Right lobe of liver (tissue), 6 donors: ENCODE data around the gene HOXA3. TPM values are rescaled to one million over a fixed set of nuclear protein-coding genes. Genes with fewer than 3 reads are reported as not detected.

ENCODE experiments used
- ATAC-seq, 4 donors: fragments of 200-7000 bp; cut with Tn5 transposase; one replicate each; pipeline ENCODE4 v1.9.1; 2020; ENCODE audit warnings: mild to moderate bottlenecking in 4 of 4, moderate library complexity in 4 of 4
- DNase-seq, 3 donors: peaks; one replicate each; pipeline ENCODE4 v3.0.0-alpha.2; 2020
- H3K27ac ChIP-seq, 3 donors: fragments of 200-600 bp; one replicate each; pipeline ENCODE4 v1.8.0; 2022
- H3K27me3 ChIP-seq, 2 donors: fragments of 200-600 bp; one replicate each; pipeline ENCODE4 v1.8.0; 2022
- H3K36me3 ChIP-seq, 4 donors: fragments of 200-600 bp; sonication (generic) in 1 of 4; one replicate each; pipeline versions ENCODE4 v1.5.1 to v1.8.0; 2017 to 2022; ENCODE audit warnings: control low read depth in 1 of 4
- H3K4me1 ChIP-seq, 4 donors: fragments of 200-600 bp; sonication (generic) in 1 of 4; one replicate each; pipeline versions ENCODE4 v1.5.1 to v1.8.0; 2017 to 2022; ENCODE audit warnings: control low read depth in 1 of 4
- H3K4me3 ChIP-seq, 3 donors: fragments of 200-600 bp; one replicate each; pipeline ENCODE4 v1.8.0; 2022
- H3K9me3 ChIP-seq, 4 donors: fragments of 200-600 bp; sonication (generic) in 1 of 4; one replicate each; pipeline versions ENCODE4 v1.5.1 to v1.8.0; 2017 to 2022; ENCODE audit warnings: control low read depth in 1 of 4
- POLR2A ChIP-seq: fragments of 450-650 bp; IDR thresholded peaks from one replicate; pipeline ENCODE4 v1.6.1; 2017; ENCODE audit warnings: antibody characterized with exemption, mild to moderate bottlenecking
- WGBS: methylation state at CpG from one replicate; pipeline ENCODE4 v1.1.6; 2018; ENCODE audit warnings: low coverage, low lambda C conversion rate; ENCODE audit not compliant: insufficient coverage; ENCODE audit errors: missing lambda C conversion rate; 5-methylcytosine and 5-hydroxymethylcytosine counted together
- intact Hi-C, 2 donors: fragments of 100-400 bp; cut with DNase I; formaldehyde crosslinking; loops; one replicate each; pipeline versions ENCODE4 v1.11.2 to v1.14.1; 2022
- total RNA-seq, 6 experiments: library from RNA; depleted of rRNA in 2 of 6; stranded (reverse); fragments of >200 nt in 2 of 6; fragmentation: NEBNext Ultra II Directional in 3 of 6; extraction: Animal tissue kit (Norgen Biotek cat#: 25700) in 3 of 6; gene quantifications; one replicate each; pipeline versions ENCODE4 v1.1.0 to v1.2.4, GENCODE V29; 2016 to 2023
- TF ChIP-seq, protein P1 (sequence below), 4 donors: fragments of 200-600 bp in 3 of 4; fragments of 450-650 bp in 1 of 4; IDR thresholded peaks; one replicate each; pipeline versions ENCODE4 v1.5.1 to v1.8.0; 2016 to 2022; ENCODE audit warnings: antibody characterized with exemption in 4 of 4, mild to moderate bottlenecking in 2 of 4
- donor health status: DM: no; HTN: yes; CAD: no.
- donor health status: DM: no; HTN: no; CAD: no.
- donor health status: DM: no; HTN: no; CAD: no.
- donor health status: DM: no; HTN: yes; CAD: no.
- donor health status: DM: no; HTN: yes; CAD: no.

The HOXA3 gene
- total RNA-seq, 6 experiments from 2014 or later: 0.17 to 0.26 (median 0.25) TPM; not detected in 2

DNA sequence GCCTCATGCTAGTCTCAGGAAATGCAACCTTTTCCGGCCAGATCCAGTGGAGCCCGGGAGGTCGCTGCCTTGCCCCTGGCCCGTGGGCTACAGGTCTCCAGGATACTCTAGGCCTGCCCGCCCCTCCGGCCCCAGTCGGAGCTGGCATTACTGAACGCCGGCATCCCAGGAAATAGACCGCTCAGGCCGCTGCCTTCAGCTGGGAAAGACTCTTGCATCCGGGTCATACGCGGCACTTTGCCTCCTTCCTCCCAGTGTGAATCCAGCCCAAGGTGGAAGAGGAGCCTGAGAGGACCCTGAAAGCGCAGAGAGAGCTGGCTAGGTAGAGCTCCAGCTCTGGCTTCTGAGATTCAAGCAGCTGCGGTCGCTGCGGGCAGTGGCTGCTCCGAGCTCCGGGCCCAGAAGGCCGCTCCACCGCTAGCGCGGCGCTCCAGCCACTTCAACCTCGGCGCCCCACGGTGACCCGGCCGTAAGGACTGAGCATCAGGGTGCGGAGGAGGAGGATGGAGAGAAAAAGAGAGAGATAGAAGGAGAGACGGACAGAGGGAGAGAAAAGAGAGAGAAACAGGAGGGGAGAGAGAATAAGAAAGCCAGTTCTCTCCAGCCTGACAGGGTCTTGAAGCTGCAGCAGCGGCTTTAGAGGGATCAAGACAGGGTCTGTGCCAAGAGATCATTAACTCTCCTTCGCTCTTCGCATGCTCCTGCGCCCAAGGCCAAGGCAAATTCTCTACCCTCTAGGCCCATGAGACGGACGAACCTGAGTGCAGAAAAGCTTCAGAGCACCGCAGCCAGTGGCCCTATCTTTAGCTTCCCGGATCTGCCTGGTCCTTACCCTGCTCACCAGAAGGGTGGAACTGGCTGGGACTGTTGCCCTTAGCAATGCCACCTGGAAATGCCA, 23.5 kb upstream of the HOXA3 start:
- WGBS: 23% methylated on average over 28 of the region's 40 CpGs
- Histone ChIP-seq H3K4me1 (peaks cover 0 to 14% (median 0%) of the 10 kb centered on the region in 4 donors), H3K9me3 (no peaks in the 10 kb centered on the region), H3K27ac (no peak overlapping the region), H3K36me3 (no peaks in the 10 kb centered on the region), H3K27me3 (peaks cover 54 to 97% of the 10 kb centered on the region in 2 donors), H3K4me3 (no peak overlapping the region)
- ATAC-seq (no peak), DNase-seq (peak in 2 of 3 donors; percentile 35 to 52)
- intact Hi-C loops: no loop called here
- TF ChIP-seq, protein P1, sequence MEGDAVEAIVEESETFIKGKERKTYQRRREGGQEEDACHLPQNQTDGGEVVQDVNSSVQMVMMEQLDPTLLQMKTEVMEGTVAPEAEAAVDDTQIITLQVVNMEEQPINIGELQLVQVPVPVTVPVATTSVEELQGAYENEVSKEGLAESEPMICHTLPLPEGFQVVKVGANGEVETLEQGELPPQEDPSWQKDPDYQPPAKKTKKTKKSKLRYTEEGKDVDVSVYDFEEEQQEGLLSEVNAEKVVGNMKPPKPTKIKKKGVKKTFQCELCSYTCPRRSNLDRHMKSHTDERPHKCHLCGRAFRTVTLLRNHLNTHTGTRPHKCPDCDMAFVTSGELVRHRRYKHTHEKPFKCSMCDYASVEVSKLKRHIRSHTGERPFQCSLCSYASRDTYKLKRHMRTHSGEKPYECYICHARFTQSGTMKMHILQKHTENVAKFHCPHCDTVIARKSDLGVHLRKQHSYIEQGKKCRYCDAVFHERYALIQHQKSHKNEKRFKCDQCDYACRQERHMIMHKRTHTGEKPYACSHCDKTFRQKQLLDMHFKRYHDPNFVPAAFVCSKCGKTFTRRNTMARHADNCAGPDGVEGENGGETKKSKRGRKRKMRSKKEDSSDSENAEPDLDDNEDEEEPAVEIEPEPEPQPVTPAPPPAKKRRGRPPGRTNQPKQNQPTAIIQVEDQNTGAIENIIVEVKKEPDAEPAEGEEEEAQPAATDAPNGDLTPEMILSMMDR (IDR thresholded peaks at IDR 0.05): no peak
- TF ChIP-seq POLR2A: no peak

DNA sequence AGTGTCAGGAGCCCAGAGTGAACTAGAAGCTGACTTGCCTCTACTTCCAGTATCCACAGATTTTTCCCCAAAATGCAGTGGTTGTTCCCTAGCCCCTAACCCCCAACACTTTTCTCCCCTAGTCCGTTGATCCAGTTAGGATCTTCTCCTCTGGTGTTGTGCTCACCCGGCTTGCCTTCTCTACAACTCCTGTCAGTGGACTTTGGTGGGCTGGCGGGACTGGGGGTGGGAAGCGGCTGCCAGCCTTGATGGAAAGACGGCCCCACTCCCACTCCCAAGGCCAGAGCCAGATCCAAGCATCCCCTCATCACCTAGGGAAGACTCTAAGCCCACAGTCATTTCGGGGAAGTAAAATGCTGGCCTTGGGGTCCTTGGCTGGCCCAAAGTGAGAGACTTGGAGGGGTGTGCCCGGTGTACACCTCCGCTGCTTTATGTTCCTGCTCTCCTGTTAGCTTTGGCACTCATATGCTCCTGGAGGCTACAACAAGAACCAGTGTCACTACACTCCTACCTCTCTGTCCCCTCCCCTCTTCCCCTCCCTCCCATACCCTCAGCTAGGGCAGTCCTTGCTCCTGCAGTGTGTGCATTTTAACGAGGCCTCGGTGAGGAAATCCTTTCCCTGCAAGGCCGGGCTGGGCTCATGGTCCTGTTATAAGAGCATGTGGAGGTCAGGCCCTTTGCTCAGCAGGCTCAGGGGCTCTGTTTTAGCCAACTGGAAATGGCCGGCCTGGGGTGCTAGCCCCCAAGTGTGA, 22.7 kb upstream of the HOXA3 start:
- peaks cover 0 to 13% (median 0%) of the 10 kb centered on the region in 4 donors for H3K4me1 ChIP-seq
- DNase-seq: peak in 2 of 3 donors; percentile 22 to 36
- 23% methylated on average over 8 of the region's 12 CpGs for WGBS
- H3K27ac ChIP-seq: no peak overlapping the region
- H3K27me3 ChIP-seq: peaks cover 56 to 95% of the 10 kb centered on the region in 2 donors
- intact Hi-C loops: no loop called here
- TF ChIP-seq, protein P1 (IDR thresholded peaks at IDR 0.05): no peak
- TF ChIP-seq POLR2A: no peak
- no peak for ATAC-seq
- no peaks in the 10 kb centered on the region for H3K36me3 ChIP-seq
- H3K4me3 ChIP-seq: no peak overlapping the region
- H3K9me3 ChIP-seq: no peaks in the 10 kb centered on the region

DNA sequence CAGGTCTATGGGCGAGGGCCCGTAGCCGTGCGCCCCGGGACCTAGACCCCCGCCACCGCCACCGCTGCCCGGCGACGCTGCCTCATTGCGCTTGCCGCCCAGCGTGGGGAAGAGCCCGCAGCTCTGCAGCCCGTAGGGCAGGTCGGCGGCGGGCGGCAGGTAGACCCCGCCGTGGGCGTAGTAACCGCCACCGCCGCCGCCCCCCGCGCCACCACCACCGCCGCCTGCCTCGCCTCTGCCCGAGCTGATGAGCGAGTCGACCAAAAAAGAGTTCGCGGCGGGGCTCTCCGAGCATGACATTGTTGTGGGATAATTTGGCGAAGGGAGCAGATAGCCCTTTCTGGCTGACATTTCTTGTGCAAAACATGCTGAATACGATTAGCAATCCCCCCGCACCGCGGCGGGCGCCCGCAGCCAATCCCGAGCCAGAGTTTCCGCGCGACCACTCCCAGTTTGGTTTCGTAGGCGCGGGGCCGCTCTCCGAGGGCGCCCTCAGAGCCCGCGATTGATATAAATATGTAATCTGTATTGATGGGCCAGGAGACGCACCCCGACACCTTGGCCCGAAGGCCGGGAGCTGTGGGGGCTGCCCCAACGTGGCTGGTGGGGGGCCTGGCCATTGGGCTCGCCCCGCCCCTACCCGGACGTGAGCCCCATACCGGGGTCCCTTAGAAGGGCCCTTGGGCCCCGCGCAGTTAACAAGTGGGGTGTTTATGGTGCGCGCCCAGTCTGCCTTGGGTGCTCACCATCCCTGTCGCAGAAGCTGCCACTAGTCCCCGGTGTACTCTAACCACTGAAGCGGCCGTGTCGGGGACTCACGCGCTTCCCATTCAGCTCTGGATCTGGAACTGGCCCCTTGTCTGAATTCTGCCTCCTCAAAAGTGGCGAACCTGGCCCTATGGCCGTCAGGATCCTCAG, 21.8 kb upstream of the HOXA3 start, which contains the start of gene HOXA10:
Gene HOXA10 (minus strand): TSS at position 365 of the 918 bp plus-strand sequence. CDS start 14 bp downstream, at position 351.
- DNase-seq (peak in 2 of 3 donors; percentile 31 to 42), ATAC-seq (no peak)
- intact Hi-C loops: no loop called here
- Histone ChIP-seq H3K27ac (no peak within 1 kb of the TSS), H3K27me3 (peaks cover 56 to 96% of the 10 kb centered on the region in 2 donors), H3K9me3 (no peaks in the 10 kb centered on the region), H3K4me1 (peaks cover 0 to 7% (median 0%) of the 10 kb centered on the region in 4 donors), H3K4me3 (peak within 1 kb of the TSS; percentile 1 to 27 (median 23)), H3K36me3 (no peaks in the 10 kb centered on the region)
- TF ChIP-seq POLR2A: no peak
- TF ChIP-seq, protein P1 (IDR thresholded peaks at IDR 0.05): no peak
- WGBS: 8% methylated on average over 13 of the region's 82 CpGs

DNA sequence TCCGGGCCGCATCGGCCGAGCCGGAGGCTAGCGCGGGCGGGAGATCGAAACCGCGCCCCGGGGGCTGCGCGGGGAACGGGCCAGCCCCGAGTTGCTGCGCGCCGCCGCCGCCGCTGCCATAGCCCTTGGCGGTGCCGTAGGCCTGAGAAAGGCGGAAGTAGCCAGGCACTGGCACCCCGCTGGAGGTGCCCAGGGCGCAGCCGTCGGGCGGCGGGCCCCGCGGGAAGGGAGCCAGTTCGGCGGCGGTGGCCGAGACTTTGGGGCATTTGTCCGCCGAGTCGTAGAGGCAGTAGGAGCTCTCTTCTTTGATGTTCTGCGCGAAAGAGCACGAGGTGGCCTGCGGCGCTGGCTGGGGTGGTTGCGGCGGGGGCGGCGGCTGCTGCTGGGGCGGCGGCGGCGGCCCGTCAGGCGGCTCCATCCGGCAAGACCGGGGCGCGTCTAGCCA, 21.1 kb upstream of the HOXA3 start:
- TF ChIP-seq, protein P1 (IDR thresholded peaks at IDR 0.05): no peak
- no peak for TF ChIP-seq POLR2A
- no peaks in the 10 kb centered on the region for H3K9me3 ChIP-seq
- intact Hi-C loops: no loop called here
- WGBS: no CpG with 5 or more reads among the region's 59 CpGs
- no peaks in the 10 kb centered on the region for H3K36me3 ChIP-seq
- peaks cover 0 to 7% (median 0%) of the 10 kb centered on the region in 4 donors for H3K4me1 ChIP-seq
- DNase-seq (peak; percentile 32 to 56 (median 40)), ATAC-seq (peak in 3 of 4 donors; percentile 32 to 49 (median 46))
- peaks cover 49 to 97% of the 10 kb centered on the region in 2 donors for H3K27me3 ChIP-seq
- H3K27ac ChIP-seq: no peak overlapping the region
- H3K4me3 ChIP-seq: peak overlapping the region; percentile 1 to 27 (median 23)
